ENCODE results near the gene TP53TG5.

The TP53TG5 gene

GRCh38 chr20:45405571-45406259 lies 27.6 kb upstream of the TP53TG5 start:
- DNase-seq (ENCODE audit: low spot score) = no peak

GRCh38 chr20:45404438-45404837 lies 26.3 kb upstream of the TP53TG5 start:
- no peak for DNase-seq (ENCODE audit: low spot score)

- DNase-seq (ENCODE audit: low spot score) = no peak
Observed at GRCh38 chr20:45402946-45403345, 24.8 kb upstream of the TP53TG5 start.

GRCh38 chr20:45400346-45401031 lies 22.4 kb upstream of the TP53TG5 start:
- DNase-seq (ENCODE audit: low spot score) = no peak

GRCh38 chr20:45399018-45399417 lies 20.9 kb upstream of the TP53TG5 start:
- DNase-seq (ENCODE audit: low spot score) = no peak

GRCh38 chr20:45395114-45395415 lies 16.9 kb upstream of the TP53TG5 start:
- DNase-seq (ENCODE audit: low spot score) = no peak

DNA sequence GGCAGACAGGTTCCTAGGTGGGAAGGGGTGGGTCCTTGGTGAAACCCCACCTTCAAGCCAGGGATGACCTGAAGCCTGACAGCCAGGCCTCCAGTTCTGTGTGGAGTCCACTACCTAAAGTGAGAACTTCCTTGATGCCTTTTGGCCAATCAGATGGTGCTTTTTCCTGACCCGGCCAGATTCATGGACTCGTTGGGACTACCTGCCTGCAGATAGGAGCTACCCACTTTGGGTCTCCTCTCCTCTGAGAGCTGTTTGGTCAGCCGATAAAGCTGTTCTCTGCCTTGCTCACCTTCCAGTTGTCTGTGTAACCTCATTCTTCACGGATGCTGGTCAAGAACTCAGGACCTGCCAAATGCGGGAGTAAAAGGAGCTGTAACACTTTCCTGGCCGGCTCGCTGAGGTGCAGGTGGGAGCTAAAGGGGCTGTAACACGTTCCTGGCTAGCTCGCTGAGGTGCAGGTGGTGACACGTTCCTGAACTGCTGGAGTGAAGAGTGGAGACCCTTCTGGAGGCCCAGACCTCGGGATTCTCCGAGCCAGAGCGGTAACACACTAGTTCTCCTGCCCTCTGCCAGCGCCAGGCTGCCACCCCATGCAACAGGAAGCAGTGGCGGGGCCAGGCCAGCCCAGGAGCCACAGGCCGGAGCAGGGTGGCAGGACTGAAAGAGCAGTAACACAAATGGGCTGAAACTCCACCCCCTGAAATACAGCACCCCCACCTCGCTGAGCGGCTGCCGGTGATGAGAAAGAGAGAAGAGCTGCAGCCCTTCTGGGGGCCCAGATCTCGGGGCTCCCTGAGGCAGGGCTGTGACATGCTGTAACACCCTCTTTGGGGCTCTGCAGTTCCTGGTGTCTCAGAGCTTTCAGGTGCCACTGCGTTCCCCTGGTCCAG lies 16.3 kb upstream of the TP53TG5 start:
- no peak for DNase-seq (ENCODE audit: low spot score)

DNA sequence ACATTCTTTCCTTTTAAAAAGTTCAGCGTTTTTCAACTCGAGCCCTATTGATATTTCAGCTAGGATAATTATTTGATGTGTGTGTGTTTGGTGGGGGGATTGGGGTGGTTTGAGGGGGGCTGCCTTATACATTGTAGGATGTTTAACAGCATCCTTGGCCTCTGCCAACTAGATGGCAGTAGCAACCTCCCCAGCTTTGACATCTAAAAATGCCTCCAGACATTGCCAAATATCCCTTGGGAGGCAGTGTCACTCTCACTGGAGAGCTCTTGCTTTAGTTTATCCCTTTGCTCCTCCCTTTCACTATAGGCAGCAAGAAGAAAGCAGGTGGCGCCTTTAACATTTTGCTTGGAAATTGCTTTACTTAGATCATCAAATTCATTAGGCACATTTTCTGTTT lies 14.6 kb upstream of the TP53TG5 start:
- DNase-seq (ENCODE audit: low spot score) = peak; percentile 23

GRCh38 chr20:45391559-45391958 lies 13.4 kb upstream of the TP53TG5 start:
- DNase-seq (ENCODE audit: low spot score) = no peak

DNA sequence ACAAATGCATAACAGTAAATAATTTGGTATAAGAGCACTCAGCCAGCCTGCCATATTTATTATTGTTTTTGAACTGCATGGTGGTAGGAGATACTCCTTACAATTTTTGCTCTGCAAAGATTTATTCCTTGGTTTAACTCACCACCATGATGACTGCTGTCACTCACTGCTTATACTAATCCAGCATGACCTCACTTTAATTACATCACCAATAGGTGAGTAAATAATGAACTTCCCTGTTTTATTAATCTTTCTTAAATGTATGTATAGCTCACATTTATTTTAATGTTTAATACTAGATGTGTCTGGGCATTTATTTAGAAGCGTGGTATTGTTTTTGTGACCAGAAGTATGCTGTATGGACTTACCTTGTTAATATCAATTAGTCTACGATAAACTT lies 12.8 kb upstream of the TP53TG5 start:
- DNase-seq (ENCODE audit: low spot score) = no peak

DNA sequence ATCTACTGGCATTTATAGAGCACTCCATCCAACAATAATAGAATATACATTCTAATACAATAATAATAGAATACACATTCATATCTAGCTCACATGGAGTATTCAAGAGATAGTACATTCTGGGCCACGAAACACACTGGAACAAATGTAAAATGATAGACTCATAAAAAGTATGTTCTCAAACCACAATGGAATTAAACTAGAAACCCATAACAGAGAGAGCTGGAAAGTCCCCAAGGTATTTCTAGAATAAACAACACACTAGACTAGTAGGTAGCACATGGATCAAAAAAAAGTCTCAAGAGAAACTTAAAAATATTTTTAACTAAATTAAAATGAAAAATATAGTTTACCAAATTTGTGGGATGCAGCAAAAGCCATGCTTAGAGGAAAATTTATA lies 9.1 kb upstream of the TP53TG5 start:
- no peak for DNase-seq (ENCODE audit: low spot score)

- DNase-seq (ENCODE audit: low spot score) = no peak
Observed at GRCh38 chr20:45377269-45377668, 856 bp downstream of the TP53TG5 start.

DNA sequence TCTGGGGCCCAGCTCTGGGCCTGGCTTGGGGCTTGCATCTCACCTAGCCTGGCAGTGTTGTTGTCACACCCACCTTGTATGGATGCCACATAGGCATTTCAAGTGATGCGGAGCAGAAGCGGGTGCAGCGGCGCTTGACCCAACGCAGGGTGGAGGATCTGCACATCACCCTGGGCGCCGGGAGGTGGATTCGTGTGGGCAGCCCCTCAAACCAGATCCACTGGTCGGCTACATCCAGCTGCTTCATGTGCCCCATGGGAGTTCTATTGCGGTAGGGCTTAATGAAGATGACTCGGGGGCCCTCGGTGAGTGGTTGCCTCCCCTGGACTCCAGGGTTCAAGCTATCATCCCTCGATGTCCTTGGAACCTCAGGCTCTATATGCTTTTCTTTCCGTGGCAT lies 3.2 kb downstream of the TP53TG5 start:
- DNase-seq (ENCODE audit: low spot score) = no peak

DNA sequence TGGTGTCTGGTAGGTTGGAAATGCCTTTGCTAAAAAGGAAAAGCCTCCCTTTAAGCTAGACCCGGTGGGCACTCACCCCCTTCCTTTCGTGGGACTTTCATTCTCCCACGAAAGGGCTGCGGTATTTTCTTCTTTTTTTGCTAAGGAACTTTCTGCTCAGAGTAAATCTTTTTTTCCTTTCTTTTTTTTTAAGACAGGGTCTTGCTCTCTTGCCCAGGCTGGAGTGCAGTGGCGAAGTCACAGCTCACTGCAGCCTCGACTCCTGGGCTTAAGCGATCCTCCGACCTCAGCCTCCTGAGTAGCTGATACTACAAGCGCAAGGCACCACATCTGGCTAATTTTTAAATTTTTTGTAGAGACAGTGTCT lies 4.0 kb downstream of the TP53TG5 start:
- no peak for DNase-seq (ENCODE audit: low spot score)

DNA sequence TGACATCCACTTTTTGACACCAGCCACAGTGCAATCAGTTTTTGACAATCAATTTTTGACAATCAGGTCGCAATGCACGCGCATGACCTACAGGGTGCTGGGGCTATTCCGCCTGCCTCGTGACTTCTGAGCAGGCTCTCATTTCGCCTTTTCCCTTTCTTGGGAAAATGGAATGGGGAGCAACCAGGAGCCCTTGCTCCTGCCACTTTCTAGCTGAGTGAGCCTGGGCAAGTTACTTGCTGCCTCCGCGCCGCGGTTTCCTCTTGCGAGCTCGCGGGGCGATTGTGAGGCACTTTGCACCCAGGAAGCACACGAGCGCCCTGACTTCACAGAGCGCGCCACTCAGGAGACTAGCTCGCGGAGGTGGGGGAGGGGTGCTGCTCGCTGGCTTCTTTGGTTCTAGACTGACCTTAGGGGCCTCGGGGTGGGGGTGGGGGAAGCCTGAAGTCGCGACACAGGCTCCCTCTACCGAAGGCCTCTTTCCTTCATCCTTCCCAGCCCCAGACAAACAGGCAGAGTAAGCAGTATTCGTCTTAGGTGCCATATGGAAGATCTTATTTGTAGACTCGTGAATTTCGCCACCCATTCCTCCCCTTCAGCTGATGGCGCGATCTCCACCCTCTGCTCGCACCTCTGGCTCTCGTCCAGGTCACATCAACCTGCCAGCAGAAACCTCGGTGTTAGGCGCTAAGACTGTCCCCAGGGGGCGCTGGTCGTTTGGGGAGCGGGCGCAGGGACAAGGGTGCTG lies 4.6 kb downstream of the TP53TG5 start:
- DNase-seq (ENCODE audit: low spot score) = peak; percentile 79

DNA sequence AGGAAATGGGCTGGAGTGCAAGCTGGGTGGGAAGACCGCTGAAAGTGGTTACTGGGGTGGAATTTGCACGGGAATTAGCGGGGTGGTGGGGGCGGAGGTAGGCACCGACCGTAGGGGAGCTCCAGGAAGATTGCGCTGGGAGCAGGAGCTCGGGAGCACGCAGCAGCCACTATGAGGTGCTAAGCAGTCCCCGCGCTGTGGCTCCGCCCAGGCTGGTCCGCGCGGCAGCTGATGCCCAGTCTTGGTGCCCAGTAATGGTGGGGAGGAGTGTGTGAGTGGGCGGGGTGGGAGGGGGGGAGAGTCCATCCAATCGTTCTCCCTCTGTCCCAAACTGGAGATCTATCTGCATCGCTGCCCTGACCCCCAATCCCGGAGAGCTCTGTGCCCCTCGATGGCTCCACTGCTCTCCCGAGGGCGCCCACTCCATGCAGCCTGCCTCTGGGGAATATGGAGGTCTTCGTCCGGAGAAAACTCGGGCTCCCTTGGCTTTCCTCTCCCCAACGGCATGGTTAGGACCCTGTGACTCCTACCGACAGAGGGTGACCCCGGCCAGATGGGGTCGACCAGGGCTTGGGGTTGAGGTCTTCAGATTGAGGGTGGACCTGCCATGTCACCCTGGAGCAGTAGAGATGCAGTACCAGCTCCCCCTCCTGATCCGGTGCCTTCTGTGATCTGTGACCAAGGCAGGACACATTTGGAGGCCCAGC lies 5.3 kb downstream of the TP53TG5 start:
- no peak for DNase-seq (ENCODE audit: low spot score)

GRCh38 chr20:45372241-45372640 lies 5.9 kb downstream of the TP53TG5 start:
- DNase-seq (ENCODE audit: low spot score) = no peak

DNA sequence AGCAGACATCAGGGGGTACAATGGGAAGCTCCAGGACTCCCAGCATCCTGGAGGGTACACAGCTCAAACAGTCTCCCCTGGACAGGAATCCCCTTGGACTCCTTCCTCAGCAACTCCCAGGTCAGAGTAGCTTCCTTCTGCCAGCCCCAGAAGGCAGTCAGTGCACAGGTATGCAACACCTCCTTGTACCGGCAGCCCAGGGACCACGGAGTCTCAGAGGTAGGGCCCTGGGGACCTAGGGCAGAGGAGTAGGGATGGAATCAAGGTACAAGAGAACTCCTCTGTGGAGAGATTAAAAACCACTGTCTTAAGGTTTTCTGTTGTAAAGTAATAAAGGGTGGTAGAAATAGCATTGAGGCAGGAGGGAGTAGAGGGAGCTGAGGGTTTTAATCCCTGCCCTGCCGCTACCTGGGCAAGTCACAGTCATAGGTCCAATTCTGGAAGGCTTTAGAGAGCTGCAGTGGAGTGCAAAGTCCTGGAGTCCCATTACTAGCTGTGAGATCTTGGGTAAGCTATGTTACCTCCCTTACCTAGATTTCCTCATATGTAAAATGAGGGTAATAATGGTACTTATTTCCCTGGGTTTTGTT lies 7.5 kb downstream of the TP53TG5 start:
- no peak for DNase-seq (ENCODE audit: low spot score)

GRCh38 chr20:45368221-45368980 lies 9.7 kb downstream of the TP53TG5 start:
- DNase-seq (ENCODE audit: low spot score) = no peak

- DNase-seq (ENCODE audit: low spot score) = no peak
Observed at GRCh38 chr20:45367126-45367525, 11.0 kb downstream of the TP53TG5 start.

DNA sequence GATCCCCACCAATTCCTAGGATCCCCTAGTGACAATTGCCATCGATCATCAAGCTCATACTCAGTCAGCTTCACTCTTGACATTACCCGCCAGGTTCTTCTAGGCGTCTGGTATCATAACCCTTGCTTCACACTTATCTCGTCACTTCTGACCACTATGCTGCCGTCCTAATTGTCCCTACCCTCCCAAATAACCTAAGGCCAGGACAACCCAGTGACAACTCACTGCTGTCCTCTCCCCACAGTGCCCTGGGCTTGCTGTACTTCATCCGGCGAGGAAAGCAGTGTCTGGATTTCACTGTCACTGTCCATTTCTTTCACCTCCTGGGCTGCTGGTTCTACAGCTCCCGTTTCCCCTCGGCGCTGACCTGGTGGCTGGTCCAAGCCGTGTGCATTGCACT lies 11.5 kb downstream of the TP53TG5 start:
- no peak for DNase-seq (ENCODE audit: low spot score)

Measured in SW480 (cell line).